ENCODE measurements around the gene SH3RF2.
"Not testable (repeated sequence)": the region's sequence is repeated elsewhere in the genome, so short reads cannot be mapped to it uniquely, and the experiment has no call there.

Gene SH3RF2

GRCh38 chr5:145951071-145951470 lies 14.7 kb downstream of the SH3RF2 start:
- DNase-seq (ENCODE audit: low read depth) = peak; percentile 82

- DNase-seq (ENCODE audit: low read depth) = no peak
These were observed 16.8 kb downstream of the SH3RF2 start for GRCh38 chr5:145953202-145953601.

GRCh38 chr5:145954140-145954539 lies 17.8 kb downstream of the SH3RF2 start:
- DNase-seq (ENCODE audit: low read depth) = not testable (repeated sequence)

- no peak for DNase-seq (ENCODE audit: low read depth)
These were observed 21.0 kb downstream of the SH3RF2 start for GRCh38 chr5:145957388-145957787.

GRCh38 chr5:145958436-145958835 lies 22.1 kb downstream of the SH3RF2 start:
- no peak for DNase-seq (ENCODE audit: low read depth)

- no peak for DNase-seq (ENCODE audit: low read depth)
These were observed 23.8 kb downstream of the SH3RF2 start for GRCh38 chr5:145960166-145960565.

- peak; percentile 65 for DNase-seq (ENCODE audit: low read depth)
These were observed 24.6 kb downstream of the SH3RF2 start for GRCh38 chr5:145960848-145961600.

GRCh38 chr5:145962001-145962400 lies 25.6 kb downstream of the SH3RF2 start:
- DNase-seq (ENCODE audit: low read depth) = no peak

GRCh38 chr5:145964008-145964407 lies 27.6 kb downstream of the SH3RF2 start:
- DNase-seq (ENCODE audit: low read depth) = not testable (repeated sequence)

- peak; percentile 95 for DNase-seq (ENCODE audit: low read depth)
These were observed 29.4 kb downstream of the SH3RF2 start for GRCh38 chr5:145965804-145966203.

- DNase-seq (ENCODE audit: low read depth) = no peak
These were observed 30.9 kb downstream of the SH3RF2 start for GRCh38 chr5:145967296-145967695.

GRCh38 chr5:145968970-145969713 lies 32.8 kb downstream of the SH3RF2 start:
- no peak for DNase-seq (ENCODE audit: low read depth)

GRCh38 chr5:145969714-145970092 lies 33.3 kb downstream of the SH3RF2 start:
- no peak for DNase-seq (ENCODE audit: low read depth)

GRCh38 chr5:145971108-145971507 lies 34.7 kb downstream of the SH3RF2 start:
- no peak for DNase-seq (ENCODE audit: low read depth)

- DNase-seq (ENCODE audit: low read depth) = no peak
These were observed 35.3 kb downstream of the SH3RF2 start for GRCh38 chr5:145971701-145972100.

- no peak for DNase-seq (ENCODE audit: low read depth)
These were observed 38.6 kb downstream of the SH3RF2 start for GRCh38 chr5:145975001-145975360.

GRCh38 chr5:145975361-145976066 lies 39.1 kb downstream of the SH3RF2 start:
- peak; percentile 86 for DNase-seq (ENCODE audit: low read depth)

GRCh38 chr5:145976431-145977155 lies 40.2 kb downstream of the SH3RF2 start:
- no peak for DNase-seq (ENCODE audit: low read depth)

GRCh38 chr5:145978171-145978570 lies 41.8 kb downstream of the SH3RF2 start:
- DNase-seq (ENCODE audit: low read depth) = no peak

- no peak for DNase-seq (ENCODE audit: low read depth)
These were observed 42.3 kb downstream of the SH3RF2 start for GRCh38 chr5:145978708-145979107.

GRCh38 chr5:145979270-145980223 lies 43.2 kb downstream of the SH3RF2 start:
- DNase-seq (ENCODE audit: low read depth) = peak; percentile 73

All from amniotic epithelial cell (primary cell).